Measurements from ENCODE around the gene CD83.
A peak's percentile ranks its signal among the peaks of the same experiment; 100 is the strongest.

Gene CD83

GRCh38 chr6:14091339-14091978 is 26.1 kb upstream of the CD83 start:
- no peak for DNase-seq (ENCODE audit: low read depth)

DNA sequence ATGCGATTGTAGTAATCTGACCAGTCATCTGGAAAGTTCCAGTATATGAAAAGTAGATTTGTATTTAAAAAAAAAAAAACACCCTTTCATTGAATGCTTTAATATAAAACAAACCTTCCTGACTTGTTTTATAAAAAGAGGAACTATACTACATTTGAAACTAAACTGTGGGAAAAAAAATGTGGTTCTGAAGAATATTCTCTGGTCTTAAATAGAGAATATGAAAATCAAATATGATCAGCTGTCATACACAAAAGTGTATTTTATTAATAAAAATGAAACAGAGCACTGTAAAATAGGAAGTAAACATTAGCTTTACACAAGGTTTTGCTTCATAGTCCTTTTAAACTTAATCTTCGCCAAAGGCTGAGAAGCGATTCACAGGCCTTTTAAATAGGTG is 25.3 kb upstream of the CD83 start:
- no peak for DNase-seq (ENCODE audit: low read depth)

GRCh38 chr6:14092838-14093789 is 24.5 kb upstream of the CD83 start:
- peak; percentile 16 for DNase-seq (ENCODE audit: low read depth)

- no peak for DNase-seq (ENCODE audit: low read depth)
These were observed 22.9 kb upstream of the CD83 start for GRCh38 chr6:14094721-14095120.

DNA sequence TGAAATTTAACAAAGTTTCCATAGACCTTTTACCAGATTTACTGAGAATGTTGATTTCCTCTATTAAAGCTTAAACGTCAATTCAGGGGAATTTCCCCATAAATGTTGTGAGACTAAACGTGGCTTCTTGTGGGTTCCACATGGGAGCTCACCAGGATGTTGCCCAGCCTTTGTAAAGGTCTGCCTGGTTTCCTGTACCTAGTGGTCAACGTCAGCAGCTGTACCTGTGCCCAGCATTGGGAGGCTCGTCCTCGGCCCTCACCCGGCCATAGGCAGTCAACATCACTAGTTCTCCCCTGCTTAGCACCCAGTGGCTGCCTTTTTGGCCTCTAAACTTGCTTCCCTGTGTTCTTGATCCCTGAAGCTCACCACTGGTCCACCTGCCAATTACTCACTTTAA is 22.1 kb upstream of the CD83 start:
- no peak for DNase-seq (ENCODE audit: low read depth)

DNA sequence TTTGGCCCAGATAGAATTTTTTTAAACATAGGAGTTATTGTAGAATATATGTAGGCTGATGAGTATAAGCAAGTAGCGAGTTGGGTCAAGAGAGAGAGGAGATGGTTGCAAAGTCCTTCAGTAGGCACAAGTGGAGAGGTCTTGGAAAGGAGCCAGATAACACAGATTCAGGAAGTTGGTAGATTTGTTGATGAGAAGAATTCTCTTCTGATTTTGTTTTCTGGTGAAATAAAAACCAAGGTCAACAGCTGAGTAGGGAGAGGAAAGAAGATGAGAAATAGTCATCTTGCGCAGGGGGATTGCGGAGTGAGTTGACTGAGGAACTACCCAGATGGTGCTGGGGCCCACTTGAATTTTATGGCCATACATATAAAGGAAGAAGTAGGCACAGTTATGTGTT is 17.4 kb upstream of the CD83 start:
- no peak for DNase-seq (ENCODE audit: low read depth)

DNA sequence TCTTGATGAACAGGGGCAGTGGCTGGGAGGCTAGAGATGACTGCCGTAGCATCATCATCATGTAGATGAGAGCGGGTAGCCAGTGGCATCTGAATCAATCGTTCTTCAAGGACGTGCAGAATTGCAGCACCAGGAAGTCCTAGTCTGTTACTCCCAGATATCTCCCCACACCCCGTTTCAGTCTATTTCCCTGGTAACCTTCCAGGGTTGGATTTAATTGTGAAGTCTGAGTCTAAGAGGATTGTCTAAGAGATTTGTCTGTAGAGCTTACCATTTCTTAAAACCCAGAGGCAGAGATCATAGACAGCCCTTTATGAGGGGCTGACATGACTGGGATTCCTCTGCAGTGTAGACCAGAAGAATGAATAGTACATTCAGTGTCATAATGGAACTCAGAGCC is 16.6 kb upstream of the CD83 start:
- DNase-seq (ENCODE audit: low read depth): no peak

DNA sequence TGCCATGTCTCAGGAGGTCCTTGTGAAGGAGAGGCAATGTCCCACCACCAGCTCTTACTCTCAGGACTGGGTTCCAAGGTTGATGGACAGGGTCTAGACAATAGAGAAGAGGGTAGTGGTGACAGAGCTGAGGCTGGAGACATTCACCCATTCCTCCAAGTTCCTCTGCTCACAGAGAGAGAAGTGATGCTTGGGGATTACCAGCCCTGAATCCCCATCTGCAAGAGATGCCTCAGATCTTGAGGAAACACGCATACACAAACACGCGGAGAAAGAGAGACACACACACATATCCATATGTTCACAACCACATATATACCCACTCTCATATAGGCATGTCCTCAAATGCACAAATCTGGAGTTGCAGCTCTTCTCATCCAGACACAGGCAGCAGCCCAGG is 15.2 kb upstream of the CD83 start:
- no peak for DNase-seq (ENCODE audit: low read depth)

DNA sequence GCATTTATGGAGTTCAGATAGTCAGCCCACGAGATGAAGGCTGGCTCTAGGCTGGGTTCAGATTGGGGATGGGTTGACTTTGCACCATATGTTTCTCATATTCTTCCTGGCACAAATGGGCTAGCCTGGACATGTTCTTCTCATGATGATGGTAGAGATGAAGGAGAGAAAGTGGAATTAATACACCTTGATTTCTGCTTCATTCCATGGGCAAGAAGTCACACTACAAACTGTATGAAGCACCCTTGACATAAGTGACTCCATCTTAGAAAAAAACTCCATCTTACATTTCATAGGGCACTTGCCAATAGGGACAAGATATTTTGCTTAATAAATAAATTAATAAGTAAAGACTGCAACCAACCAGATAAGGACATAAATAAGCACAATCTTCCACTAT is 12.0 kb upstream of the CD83 start:
- DNase-seq (ENCODE audit: low read depth): no peak

- no peak for DNase-seq (ENCODE audit: low read depth)
These were observed 10.6 kb upstream of the CD83 start for GRCh38 chr6:14107000-14107399.

- DNase-seq (ENCODE audit: low read depth): no peak
These were observed 9.7 kb upstream of the CD83 start for GRCh38 chr6:14107711-14108494.

GRCh38 chr6:14108571-14109410 is 8.8 kb upstream of the CD83 start:
- DNase-seq (ENCODE audit: low read depth): no peak

- no peak for DNase-seq (ENCODE audit: low read depth)
These were observed 8.2 kb upstream of the CD83 start for GRCh38 chr6:14109411-14109826.

DNA sequence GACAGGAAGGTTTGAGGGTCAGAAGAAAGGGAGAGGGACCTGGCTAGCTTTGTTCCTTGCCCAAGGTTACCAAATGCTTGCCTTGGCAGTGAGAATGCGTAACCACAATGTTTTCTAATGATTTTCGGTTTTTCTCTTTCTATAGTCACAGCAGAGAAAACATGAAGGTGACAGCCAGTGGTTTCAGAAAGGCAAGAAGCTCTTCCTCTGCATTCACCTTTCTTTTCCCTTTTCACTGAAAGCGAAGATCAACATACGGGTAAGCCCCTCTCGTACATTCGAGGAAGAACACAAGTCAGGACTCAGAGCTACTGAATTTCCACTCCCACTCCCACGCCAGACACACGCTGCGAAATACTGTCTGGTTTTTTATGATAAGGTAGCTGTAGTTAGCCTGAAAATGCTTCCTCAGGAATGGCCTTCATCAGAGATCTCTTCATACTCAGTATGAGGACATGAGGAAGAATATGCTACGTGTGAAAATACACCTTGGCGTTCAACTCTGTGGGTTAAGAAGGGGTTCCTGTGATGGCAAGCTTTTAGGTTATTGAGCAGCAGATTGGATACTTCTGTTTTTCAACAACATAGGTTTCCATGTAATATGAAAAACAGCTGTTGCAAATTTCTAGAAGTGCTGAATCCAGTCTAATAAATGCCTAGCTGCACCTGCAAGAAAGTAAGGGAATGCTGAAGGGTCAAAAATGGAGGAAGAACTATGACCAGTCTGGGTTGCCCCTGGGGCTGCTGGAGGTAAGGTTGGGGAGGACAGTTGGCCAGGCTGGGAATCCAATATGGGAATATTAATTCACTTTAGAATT is 7.4 kb upstream of the CD83 start:
- peak; percentile 25 for DNase-seq (ENCODE audit: low read depth)

GRCh38 chr6:14113976-14114375 is 3.6 kb upstream of the CD83 start:
- DNase-seq (ENCODE audit: low read depth): no peak

- no peak for DNase-seq (ENCODE audit: low read depth)
These were observed 493 bp downstream of the CD83 start for GRCh38 chr6:14118091-14118439.

DNA sequence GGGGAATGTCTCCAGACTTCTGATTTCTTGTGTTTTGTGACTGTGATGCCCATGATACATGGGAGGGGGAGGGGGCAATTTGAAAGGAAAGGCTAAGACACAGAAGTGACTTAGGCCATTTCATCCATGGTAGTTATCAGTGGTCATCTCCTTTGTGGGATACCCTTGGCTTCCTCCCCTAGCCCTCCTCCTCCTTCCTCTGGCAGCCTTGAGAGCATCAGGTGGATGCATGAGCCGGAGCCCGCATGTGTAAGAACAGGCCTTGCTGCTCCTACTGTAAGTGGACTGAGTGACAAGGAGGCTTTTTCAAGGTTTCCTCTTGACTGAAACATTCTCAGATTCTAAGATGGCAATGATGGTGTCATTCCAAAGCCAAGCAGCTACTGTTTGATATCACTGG is 874 bp downstream of the CD83 start:
- no peak for DNase-seq (ENCODE audit: low read depth)

DNA sequence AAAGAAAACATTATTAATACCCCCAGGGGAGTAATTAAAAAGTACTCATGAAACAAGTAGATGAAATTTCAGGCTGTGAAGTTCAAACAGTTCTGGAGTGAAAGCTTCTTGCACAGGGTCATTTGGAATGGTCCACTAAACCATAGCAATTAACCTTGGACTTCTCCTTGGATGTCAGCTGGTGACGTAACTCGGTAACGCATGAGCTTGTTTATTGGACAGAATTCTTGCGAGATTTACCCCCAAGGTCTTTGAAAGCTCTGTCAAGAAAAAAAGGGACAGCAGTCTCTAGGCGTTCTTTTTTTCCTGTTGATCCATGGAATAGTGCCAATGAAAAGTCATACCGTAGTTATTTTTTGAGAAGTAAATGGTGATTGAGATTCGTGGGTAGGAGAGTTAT is 2.2 kb downstream of the CD83 start:
- no peak for DNase-seq (ENCODE audit: low read depth)

GRCh38 chr6:14120546-14120945 is 3.0 kb downstream of the CD83 start:
- DNase-seq (ENCODE audit: low read depth): no peak

DNA sequence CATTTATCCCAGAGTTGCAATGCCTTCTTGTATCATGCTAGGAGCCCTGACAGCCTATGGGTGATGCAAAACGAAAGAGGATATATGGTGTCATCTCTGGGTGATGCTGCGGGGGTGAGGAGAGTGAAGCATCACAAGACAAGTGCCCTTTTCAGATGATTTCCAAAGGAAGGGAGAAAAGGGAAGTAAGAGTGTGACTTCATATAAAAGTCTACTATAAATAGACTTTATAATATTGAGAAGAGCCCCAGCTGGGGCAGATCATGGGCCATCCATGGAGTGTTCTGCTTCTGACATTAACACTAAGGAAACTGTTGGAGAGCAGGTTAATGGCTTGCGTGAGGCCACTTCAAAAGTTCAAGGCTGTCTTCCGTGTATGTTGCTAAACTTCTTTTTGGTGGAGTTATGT is 4.4 kb downstream of the CD83 start:
- DNase-seq (ENCODE audit: low read depth): no peak
